ENCODE measurements around the gene CCL27.
A peak's percentile ranks its signal among the peaks of the same experiment; 100 is the strongest.

Gene CCL27

GRCh38 chr9:34669809-34670562 lies 7.5 kb upstream of the CCL27 start:
- TF ChIP-seq EZH2phosphoT487 (IDR thresholded peaks at IDR 0.05; ENCODE audit: low read depth) (no peak), CTCF (IDR thresholded peaks at IDR 0.05; ENCODE audit: low read depth, low read length) (no peak)
- no peaks in the 10 kb centered on the region for H3K9me3 ChIP-seq (ENCODE audit: insufficient read depth, low read length)
- H3K4me2 ChIP-seq (ENCODE audit: low read length), result no peak overlapping the region
- no peaks in the 10 kb centered on the region for H4K20me1 ChIP-seq (ENCODE audit: insufficient read depth, low read length)
- H3K4me3 ChIP-seq (ENCODE audit: low read length), result no peak overlapping the region
- H3K79me2 ChIP-seq (ENCODE audit: low read length), result no peaks in the 10 kb centered on the region
- H3K36me3 ChIP-seq (replicated peaks; ENCODE audit: low read depth, low read length), result peaks cover 9% of the 10 kb centered on the region
- H3K9ac ChIP-seq (ENCODE audit: low read length), result no peak overlapping the region
- no peaks in the 10 kb centered on the region for H3K4me1 ChIP-seq (ENCODE audit: low read length)
- no peak overlapping the region for H2AFZ ChIP-seq (ENCODE audit: low read depth, low read length)
- no peak overlapping the region for H3K27ac ChIP-seq (ENCODE audit: low read length)
- H3K27me3 ChIP-seq (ENCODE audit: low read depth, low read length), result no peaks in the 10 kb centered on the region

- no peaks in the 10 kb centered on the region for H4K20me1 ChIP-seq (ENCODE audit: insufficient read depth, low read length)
- peak overlapping the region; percentile 99 for H3K9ac ChIP-seq (ENCODE audit: low read length)
- peak overlapping the region; percentile 96 for H3K4me2 ChIP-seq (ENCODE audit: low read length)
- peak overlapping the region; percentile 93 for H2AFZ ChIP-seq (ENCODE audit: low read depth, low read length)
- peak overlapping the region; percentile 96 for H3K4me3 ChIP-seq (ENCODE audit: low read length)
- no peaks in the 10 kb centered on the region for H3K79me2 ChIP-seq (ENCODE audit: low read length)
- no peaks in the 10 kb centered on the region for H3K27me3 ChIP-seq (ENCODE audit: low read depth, low read length)
- H3K36me3 ChIP-seq (replicated peaks; ENCODE audit: low read depth, low read length), result peaks cover 9% of the 10 kb centered on the region
- H3K9me3 ChIP-seq (ENCODE audit: insufficient read depth, low read length), result no peaks in the 10 kb centered on the region
- H3K4me1 ChIP-seq (ENCODE audit: low read length), result peaks cover 7% of the 10 kb centered on the region
- TF ChIP-seq CTCF (IDR thresholded peaks at IDR 0.05; ENCODE audit: low read depth, low read length), result no peak
- no peak for TF ChIP-seq EZH2phosphoT487 (IDR thresholded peaks at IDR 0.05; ENCODE audit: low read depth)
- peak overlapping the region; percentile 85 for H3K27ac ChIP-seq (ENCODE audit: low read length)
Observed at GRCh38 chr9:34665381-34666250, 3.2 kb upstream of the CCL27 start.

- H3K4me2 ChIP-seq (ENCODE audit: low read length), result peak overlapping the region; percentile 93
- no peaks in the 10 kb centered on the region for H3K27me3 ChIP-seq (ENCODE audit: low read depth, low read length)
- peaks cover 8% of the 10 kb centered on the region for H3K4me1 ChIP-seq (ENCODE audit: low read length)
- no peaks in the 10 kb centered on the region for H3K79me2 ChIP-seq (ENCODE audit: low read length)
- H3K9me3 ChIP-seq (ENCODE audit: insufficient read depth, low read length), result no peaks in the 10 kb centered on the region
- TF ChIP-seq CTCF (IDR thresholded peaks at IDR 0.05; ENCODE audit: low read depth, low read length) (no peak), EZH2phosphoT487 (IDR thresholded peaks at IDR 0.05; ENCODE audit: low read depth) (no peak)
- peak overlapping the region; percentile 59 for H3K9ac ChIP-seq (ENCODE audit: low read length)
- no peaks in the 10 kb centered on the region for H4K20me1 ChIP-seq (ENCODE audit: insufficient read depth, low read length)
- peak overlapping the region; percentile 96 for H3K4me3 ChIP-seq (ENCODE audit: low read length)
- peak overlapping the region; percentile 49 for H3K27ac ChIP-seq (ENCODE audit: low read length)
- 0 out of 2 replicates have a peak overlapping the region, but pooled peaks have one; percentile 17 for H2AFZ ChIP-seq (ENCODE audit: low read depth, low read length)
- H3K36me3 ChIP-seq (replicated peaks; ENCODE audit: low read depth, low read length), result peaks cover 9% of the 10 kb centered on the region
Observed at GRCh38 chr9:34665067-34665380, 2.6 kb upstream of the CCL27 start.

Data from OCI-LY3 (cell line).